ENCODE data around the gene XIRP2.

XIRP2 gene

DNA sequence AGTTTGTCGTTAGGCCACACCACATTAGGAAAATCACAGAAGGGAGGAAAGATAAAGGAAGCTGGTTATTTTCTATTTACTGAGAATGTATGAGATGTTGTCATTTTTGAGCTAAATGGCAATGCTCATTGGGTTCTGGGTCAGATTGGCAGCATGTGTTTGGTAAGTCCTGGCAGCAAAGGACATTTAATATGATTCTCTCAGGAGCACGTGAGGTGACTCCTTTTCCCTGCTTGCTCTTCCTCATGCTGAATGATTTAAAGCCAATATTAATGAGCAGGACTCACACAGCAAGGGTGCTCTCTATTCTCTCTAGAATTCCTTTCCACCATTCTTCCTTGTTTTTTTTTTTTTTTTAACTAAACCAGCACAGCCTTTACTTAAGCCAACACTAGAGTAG lies 298.2 kb downstream of the XIRP2 start:
- no peak for TF ChIP-seq CTCF (IDR thresholded peaks at IDR 0.05)

GRCh38 chr2:167187049-167187727 lies 298.9 kb downstream of the XIRP2 start:
- Histone ChIP-seq H3K4me1 (ENCODE audit: control insufficient read depth in 1 of 2, insufficient read depth in 1 of 2, low read depth in 1 of 2, low read length in 1 of 2) (no peaks in the 10 kb centered on the region), H3K27me3 (no peaks in the 10 kb centered on the region), H3K36me3 (no peaks in the 10 kb centered on the region), H3K4me3 (ENCODE audit: low read depth in 1 of 2, low read length in 1 of 2) (no peak overlapping the region), H3K9me3 (no peaks in the 10 kb centered on the region), H3K27ac (no peak overlapping the region)
- no peak for TF ChIP-seq CTCF (IDR thresholded peaks at IDR 0.05)

More for the DNA sequence above, 298.2 kb downstream of the XIRP2 start:
- Histone ChIP-seq H3K4me1 (ENCODE audit: control insufficient read depth in 1 of 2, insufficient read depth in 1 of 2, low read depth in 1 of 2, low read length in 1 of 2) (no peaks in the 10 kb centered on the region), H3K27me3 (no peaks in the 10 kb centered on the region), H3K9me3 (no peaks in the 10 kb centered on the region), H3K27ac (no peak overlapping the region), H3K36me3 (no peaks in the 10 kb centered on the region), H3K4me3 (ENCODE audit: low read depth in 1 of 2, low read length in 1 of 2) (no peak overlapping the region)

GRCh38 chr2:167187978-167188967 lies 300.0 kb downstream of the XIRP2 start:
- Histone ChIP-seq H3K4me1 (ENCODE audit: control insufficient read depth in 1 of 2, insufficient read depth in 1 of 2, low read depth in 1 of 2, low read length in 1 of 2) (no peaks in the 10 kb centered on the region), H3K9me3 (no peaks in the 10 kb centered on the region), H3K27me3 (no peaks in the 10 kb centered on the region), H3K4me3 (ENCODE audit: low read depth in 1 of 2, low read length in 1 of 2) (no peak overlapping the region), H3K36me3 (no peaks in the 10 kb centered on the region), H3K27ac (no peak overlapping the region)
- no peak for TF ChIP-seq CTCF (IDR thresholded peaks at IDR 0.05)

GRCh38 chr2:167190053-167190452 lies 301.8 kb downstream of the XIRP2 start:
- H3K4me1 ChIP-seq (ENCODE audit: control insufficient read depth in 1 of 2, insufficient read depth in 1 of 2, low read depth in 1 of 2, low read length in 1 of 2): no peaks in the 10 kb centered on the region
- no peak overlapping the region for H3K4me3 ChIP-seq (ENCODE audit: low read depth in 1 of 2, low read length in 1 of 2)
- no peak for TF ChIP-seq CTCF (IDR thresholded peaks at IDR 0.05)
- no peak overlapping the region for H3K27ac ChIP-seq
- H3K27me3 ChIP-seq: no peaks in the 10 kb centered on the region
- H3K9me3 ChIP-seq: no peaks in the 10 kb centered on the region
- no peaks in the 10 kb centered on the region for H3K36me3 ChIP-seq

DNA sequence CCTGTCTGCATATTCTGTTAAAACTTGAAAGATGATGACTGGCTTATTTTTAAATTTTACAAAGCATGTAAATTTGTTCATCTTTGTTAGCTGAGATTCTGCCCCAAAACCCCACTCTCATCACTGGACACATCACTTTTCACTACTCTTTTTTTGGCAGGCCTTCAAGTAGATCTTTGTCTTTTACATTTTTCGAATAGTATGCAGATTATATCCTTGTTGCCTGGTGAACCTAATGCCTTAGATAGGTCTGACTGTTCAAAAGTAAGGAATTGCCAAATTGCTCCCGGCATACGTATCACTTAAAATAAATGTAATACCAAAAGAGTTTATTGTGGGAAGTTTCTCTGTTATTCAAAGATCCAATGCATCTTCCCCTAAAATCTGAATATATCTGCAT lies 303.3 kb downstream of the XIRP2 start:
- Histone ChIP-seq H3K4me3 (ENCODE audit: low read depth in 1 of 2, low read length in 1 of 2) (no peak overlapping the region), H3K27ac (no peak overlapping the region), H3K4me1 (ENCODE audit: control insufficient read depth in 1 of 2, insufficient read depth in 1 of 2, low read depth in 1 of 2, low read length in 1 of 2) (peaks cover 12 to 13% of the 10 kb centered on the region in 2 experiments), H3K9me3 (no peaks in the 10 kb centered on the region), H3K27me3 (no peaks in the 10 kb centered on the region), H3K36me3 (no peaks in the 10 kb centered on the region)
- TF ChIP-seq CTCF (IDR thresholded peaks at IDR 0.05): no peak

All from neutrophil (primary cell).